GM19023 (cell line): ENCODE results near the gene SORBS2.
"Not testable (repeated sequence)": the region's sequence is repeated elsewhere in the genome, so short reads cannot be mapped to it uniquely, and the experiment has no call there.

Experiments used
- ATAC-seq: cut with Tn5 transposase; IDR thresholded peaks from one replicate; pipeline ENCODE4 v1.9.1; 2021; ENCODE audit warnings: mild to moderate bottlenecking, moderate library complexity; ENCODE audit not compliant: unreplicated experiment

Gene SORBS2

DNA sequence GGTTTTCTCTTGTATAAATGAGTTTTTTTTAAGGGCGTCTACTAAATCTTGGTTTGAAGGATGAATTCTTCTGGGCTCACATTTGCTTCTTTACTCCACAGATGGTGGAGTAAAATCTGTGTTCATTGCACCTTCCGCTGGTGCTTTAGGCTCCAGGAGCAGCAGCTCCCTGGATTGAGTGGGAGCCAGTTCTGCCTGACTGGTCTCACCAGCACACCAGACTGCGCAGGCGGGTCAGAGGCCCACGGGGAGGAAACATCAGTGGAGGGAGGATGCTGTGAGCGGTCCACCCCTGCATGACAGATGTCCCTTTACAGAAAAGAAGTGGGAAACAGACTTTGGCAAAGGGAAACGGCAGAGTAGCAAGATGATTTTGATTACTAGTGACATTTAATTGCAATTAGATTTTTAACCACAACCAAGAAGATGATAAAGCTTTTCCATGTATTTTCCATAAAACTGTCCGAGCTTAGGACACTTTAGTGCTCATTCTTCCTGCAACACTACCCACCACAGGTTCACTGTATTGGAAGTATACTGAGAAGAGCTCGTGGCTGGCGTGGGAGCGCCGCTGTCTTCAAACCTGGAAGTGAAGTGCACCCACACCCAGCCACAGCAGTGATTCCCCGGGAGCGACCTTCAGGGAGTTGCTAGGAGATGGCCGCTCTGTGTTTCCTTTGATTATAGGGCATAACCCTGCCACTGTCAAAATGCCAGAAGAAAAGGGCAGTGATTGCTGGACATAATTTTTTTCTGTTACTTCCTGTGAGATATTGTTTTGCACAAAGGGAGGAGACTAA lies 95.2 kb downstream of the SORBS2 start:
- ATAC-seq = no peak

DNA sequence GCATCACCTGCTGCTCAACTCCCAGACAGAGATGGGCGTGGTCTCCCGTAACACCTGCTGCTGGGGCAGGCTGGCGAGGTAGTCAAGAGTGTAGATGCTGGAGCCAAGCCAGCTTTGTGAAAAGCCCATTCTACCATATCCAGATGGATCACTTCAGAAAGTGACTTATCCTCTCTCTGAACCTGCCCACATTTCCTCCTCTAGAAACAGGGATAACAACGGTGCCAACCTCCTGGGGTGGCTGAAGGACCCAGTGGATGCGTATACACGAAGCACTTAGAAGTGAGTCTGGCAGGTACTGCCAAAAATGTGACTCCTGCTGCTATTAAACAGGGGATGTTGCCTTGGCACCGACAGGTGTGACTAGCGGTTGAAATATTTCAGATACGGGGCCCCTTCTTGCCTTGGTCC lies 95.8 kb downstream of the SORBS2 start:
- ATAC-seq = no peak

DNA sequence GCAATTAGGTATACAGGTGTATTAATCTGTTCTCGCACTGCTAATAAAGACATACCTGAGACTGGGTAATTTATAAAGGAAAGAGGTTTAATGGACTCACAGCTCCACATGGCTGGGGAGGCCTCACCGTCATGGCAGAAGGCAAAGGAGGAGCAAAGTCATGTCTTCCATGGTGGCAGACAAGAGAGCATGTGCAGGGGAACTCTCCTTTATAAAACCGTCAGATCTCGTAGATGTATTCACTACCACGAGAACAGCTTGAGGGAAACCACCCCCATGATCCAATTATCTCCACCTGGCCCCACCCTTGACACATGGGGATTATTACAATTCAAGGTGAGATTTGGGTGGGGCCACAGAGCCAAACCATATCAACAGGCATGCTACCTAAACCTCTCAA lies 97.5 kb downstream of the SORBS2 start:
- ATAC-seq = not testable (repeated sequence)

DNA sequence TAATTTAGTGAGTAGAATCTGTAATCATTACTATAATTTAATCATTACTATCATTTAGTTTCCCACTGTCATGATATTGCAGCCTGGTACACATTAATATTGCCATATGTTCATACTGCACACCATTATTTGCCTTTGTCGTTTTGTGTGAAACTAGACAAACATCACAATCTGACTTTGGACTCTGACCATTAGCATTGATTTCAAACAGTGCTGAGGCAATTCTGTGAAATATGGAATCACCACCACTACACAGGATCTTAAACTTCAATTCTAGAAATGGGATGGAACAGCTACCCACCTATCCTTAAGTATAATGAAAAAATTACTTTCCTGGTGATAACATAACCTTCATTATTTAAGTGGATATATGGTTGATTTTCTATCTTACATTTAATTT lies 98.3 kb downstream of the SORBS2 start:
- no peak for ATAC-seq

DNA sequence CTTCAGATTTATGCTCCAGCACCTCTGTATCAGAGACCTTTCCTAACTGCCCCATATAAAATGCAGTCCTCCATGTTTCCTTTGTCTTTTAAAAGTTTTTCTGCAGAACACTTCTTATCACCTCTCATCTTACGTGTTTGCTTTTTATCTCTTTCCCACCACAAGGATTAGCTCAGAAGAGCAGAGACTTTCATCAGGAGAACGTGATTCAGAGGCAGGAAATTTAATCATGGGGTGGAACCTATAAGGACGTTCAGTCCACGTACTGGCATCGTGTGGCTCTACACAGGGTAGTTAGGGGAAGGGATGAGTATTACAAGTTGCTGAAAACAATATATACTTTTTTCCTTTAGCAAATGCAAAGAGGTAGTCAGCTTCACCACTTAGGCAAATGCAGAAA lies 98.7 kb downstream of the SORBS2 start:
- ATAC-seq = no peak

DNA sequence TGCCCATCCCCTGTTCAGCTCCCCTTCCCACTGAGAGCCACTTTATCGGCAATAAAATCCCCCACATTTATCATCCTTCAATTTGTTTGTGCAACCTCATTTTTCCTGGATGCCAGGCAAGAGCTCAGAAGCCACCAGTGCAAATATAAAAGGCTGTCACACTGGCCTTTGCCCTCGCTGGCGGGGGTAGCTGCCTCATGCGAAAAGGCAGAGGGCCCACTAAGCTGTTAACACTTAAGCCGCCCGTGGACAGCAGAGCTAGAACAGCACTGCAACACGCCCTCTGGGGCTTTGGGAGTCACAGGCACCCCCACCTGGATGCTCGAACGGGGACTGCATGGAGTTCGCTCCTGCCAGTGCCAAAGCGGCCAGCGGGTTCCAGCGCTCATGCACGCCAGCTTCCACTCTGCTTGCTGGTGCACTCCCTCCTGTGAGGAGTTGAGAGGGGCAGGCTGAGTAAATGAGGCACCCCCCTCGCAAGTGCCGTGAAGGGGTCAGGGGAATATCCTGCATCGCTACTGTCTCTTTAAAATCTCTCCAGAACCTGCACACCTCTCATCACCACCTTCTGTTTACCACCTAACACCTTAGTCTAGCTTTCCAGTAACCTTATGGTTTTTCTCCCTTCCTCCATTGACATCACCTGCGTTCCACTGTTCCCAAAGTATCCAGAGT lies 99.5 kb downstream of the SORBS2 start:
- ATAC-seq = no peak

DNA sequence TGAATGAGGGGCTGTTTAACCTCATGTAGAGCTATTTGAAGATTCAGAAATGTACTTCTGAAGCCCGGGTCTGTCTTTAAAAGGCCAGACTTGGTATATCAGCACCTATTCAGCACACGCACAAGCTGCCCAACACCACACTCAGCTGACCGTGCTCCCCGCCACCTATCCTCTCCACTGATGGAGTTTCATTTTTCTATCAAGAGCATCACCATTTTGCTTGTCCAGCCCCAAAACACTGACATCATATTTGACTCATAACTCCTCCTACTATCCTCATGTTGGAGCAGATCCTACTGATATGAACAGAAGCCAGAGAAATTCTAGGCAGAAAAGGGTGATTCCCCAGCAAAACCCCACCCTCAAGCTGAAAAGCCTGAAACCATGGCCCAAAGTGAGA lies 100.3 kb downstream of the SORBS2 start:
- no peak for ATAC-seq

DNA sequence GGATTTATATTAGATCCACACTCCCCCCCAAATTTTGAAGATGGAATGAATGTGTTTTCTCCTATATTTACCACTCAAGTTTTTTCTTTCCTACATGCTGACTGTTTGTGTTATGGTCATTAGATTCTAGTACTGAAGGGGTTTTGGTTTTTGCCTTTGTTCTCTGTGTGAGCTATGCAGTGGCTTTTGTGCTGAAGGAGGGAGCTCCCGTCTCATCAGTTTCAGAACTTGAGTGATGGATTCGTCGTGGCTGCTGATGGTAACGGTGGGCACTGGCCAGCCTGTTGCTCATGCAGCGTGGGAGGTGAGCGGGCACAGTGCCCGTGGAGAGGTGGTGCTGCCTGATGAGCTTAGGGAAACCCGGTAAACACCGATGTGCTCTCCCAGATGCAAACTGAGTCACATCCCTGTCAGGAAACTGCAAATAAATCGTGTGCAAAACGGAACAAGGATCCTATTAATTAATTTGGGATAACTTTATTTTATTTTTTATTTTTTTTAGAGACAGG lies 101.5 kb downstream of the SORBS2 start:
- ATAC-seq = no peak

DNA sequence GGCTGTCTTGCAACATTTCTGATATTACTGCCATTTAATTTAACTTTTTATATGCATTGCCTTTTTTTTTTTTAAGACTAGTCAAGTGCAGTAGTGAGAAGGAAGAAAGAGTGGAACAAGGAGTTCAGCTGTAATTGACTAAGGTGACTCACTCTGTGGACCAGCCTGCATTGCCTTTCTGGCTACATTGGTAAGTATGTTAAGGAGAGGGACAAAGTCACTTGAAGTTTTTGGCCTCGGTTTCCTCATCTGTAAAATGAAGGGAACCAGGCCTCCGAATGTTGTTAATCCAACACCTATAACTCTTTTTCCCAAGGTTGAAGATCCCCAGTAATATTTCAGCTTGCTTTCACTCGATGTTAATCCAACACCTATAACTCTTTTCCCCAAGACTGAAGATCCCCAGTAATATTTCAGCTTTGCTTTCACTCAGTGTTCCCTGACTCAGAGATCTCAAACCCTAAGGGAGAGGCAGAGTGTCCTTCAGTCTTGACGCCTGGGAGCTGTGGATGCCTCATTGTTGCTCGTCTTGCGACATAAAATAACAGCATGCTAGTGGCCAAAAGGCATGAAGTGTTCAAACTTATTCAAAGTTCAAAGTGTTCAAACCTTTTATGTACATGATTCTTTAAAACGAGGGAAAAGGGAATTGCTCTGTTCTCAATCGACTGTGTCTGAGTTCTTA lies 102.0 kb downstream of the SORBS2 start:
- no peak for ATAC-seq

DNA sequence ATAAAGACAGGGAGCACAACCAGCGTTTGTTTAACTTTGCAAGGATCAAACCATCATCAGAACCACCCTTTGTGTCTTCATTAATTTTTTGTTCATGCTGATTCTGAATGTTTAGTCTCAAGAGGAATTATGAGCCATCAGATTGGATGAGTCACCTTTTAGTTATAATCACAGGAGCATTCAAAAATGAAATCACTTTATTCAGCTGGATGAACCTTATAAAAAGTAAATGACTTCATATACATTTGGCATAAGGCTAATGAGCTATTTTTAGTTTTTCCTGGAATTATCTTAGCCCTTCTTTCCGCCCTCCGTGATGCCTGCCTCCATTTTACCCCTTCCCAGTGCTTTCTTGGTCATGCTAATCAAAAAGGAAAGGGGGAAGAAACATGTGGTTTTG lies 103.6 kb downstream of the SORBS2 start:
- no peak for ATAC-seq

DNA sequence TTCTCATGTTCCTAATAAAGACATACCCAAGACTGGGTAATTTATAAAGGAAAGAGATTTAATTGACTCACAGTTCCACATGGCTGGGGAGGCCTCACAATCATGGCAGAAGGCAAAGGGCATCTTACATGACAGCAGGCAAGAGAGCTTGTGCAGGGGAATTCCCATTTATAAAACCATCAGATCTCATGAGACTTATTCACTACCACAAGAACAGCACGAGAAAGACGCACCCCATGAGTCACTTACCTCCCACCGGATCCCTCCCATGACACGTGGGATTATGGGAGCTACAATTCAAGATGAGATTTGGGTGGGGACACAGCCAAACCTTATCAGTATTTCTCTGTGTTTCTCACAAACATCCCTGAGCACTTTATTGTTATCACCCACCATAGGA lies 104.4 kb downstream of the SORBS2 start:
- ATAC-seq = peak; percentile 60

DNA sequence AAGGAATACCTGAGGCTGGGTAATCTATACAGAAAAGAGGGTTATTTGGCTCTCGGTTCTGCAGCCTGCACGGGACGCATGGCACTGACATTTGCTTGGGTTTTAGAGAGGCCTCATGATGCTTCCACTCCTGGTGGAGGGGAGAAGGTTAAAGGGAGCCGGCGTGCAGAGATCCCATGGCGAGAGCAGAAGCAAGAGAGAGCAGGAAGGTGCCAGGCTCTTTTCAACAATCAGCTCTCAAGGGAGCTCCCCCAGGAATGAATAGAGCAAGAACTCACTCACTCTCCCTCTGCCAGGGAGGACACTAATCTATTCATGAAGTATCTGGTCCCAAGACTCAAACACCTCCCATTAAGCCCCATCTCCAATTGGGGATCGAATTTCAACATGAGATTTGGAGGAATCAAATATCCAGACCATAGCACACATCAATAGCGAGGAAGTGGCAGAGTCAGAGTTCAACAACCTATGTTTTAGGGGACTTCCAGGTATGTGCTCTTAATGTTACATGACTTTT lies 109.8 kb downstream of the SORBS2 start:
- no peak for ATAC-seq

DNA sequence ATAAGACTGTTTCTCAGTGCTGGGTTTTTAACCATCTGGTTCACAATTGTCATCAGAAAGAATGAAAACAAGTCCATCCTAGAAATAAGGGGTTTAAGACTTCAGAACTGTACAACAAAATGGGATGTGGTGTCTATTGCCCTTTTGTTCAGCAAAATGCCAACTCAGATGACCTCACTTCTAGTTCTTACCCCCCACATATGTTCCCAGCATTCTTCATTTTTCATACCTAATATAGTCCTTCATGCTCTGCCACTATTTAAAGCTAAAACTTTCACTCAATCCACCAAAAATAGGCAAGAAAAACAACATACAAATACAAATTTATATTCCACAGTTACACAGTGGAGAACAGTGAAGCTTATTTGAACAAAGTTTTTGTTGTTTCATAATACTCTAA lies 111.4 kb downstream of the SORBS2 start:
- ATAC-seq = no peak

DNA sequence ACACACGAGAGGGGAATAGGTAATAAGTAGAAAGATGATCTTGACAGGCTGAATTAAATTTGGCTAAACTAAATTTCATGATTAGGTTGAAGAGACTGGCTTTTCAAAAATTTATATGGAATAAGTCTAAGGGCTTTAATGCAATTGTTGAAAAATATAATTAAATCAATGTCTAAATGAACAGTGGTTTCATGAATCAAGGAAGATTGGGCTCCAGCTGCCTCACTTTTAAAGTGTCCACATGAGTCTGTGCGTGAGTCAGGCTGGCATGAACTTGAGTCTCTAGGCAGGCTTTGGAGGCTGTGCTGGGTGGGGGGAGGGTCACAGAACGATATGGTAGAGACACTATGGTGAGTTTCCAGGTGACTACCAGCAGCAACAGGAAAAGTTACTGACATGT lies 111.9 kb downstream of the SORBS2 start:
- no peak for ATAC-seq

DNA sequence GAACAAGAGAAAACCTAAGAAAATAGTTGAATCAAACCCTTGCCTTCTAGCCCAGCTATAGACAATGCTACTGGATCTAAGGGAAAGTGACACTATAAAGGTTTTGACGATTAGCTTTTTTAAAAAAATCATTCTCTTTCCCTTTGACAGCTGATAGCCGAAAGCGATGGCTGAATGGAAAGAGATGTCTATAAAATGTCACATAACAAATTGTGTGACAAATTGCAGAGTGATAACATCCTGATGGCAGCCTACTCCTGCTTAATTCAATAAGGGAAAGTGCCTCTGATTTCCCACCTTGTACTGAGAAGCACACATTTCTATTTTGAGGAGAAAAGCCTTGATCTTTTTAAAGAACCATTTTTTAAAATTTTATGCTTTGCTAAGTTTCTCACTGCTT lies 114.5 kb downstream of the SORBS2 start:
- no peak for ATAC-seq

DNA sequence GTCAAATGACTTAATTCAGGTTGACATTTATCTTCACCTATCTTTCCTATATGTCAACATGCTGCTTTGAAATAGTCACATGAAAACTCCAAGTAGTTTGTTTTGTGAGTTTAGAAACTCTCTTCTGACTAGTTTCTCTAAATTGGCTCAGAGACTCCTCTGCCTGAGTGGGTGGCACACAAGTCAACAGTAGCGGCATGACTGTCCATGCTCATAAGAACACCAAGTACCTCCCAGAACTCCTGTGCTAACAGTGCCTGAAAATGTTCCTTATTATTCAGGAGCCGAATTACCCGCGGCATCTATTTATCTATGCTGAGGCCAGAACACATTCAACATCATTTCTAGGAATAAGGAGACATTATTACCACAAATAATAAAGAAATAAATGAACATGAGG lies 116.3 kb downstream of the SORBS2 start:
- no peak for ATAC-seq

DNA sequence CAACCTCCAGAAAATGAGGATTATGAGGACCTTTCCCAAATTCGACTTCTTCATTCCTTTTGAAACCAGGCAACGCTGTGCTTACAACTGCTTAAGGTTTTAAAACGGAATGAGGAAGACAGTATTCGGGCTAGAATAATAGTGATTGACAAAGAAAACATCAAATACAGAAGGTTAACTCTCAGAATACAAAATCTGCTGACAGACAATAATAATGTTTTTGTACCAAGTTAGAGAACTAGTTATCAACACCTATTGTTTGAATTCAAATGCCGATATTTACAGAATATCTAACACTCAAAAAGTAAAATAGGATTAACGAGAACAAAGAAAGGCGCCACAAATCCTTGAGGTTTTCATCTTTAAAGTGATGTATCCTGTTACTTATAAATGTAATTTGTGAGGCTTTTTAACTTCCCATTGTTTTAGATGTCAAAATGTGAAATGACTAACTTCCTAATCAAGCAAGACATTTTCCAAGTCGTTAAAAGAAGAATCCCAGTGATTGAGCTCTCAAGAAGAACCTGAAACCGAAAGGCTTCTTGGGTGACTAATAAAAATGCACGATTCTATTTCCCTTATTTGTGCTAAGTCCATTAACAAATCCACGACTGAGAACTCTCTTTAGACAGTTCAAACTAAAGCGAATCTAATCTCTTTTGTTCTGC lies 118.3 kb downstream of the SORBS2 start:
- ATAC-seq = no peak

DNA sequence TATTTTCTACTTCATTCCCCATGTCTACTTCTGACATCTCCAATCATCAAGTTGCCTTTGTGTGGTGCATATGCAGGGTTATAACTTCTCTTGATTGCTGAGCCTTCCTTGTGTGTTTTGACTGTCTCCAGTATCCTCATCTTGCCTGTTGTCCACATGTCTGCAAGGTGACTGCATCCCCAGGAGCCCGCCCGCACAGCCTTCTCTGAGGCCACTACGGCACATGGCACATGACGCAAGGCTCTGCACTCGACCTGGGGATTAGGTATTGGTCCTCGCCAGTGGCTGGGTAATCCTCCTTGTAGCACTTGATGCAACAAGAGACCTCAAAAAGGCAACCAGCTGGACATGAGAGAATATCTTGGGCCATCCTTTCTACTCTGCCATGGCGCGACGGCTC lies 122.6 kb downstream of the SORBS2 start:
- no peak for ATAC-seq

DNA sequence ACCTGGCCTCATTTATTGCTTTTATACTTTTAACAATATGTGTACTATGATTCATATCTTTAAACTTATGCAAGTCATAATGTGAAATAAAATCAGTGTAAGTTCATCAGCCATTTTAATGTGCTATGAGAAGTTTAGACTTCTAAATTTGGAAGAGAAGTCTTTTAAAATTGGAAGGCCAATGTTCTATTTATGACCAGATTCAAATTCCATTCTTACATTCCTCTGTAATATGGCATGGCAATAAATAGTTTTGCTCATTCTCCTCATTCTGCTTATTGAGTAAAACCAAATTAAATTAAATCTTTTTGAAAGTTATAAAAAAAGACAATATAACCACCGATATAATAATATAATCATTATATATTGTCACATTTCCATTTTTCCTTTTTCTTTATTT lies 126.2 kb downstream of the SORBS2 start:
- no peak for ATAC-seq

DNA sequence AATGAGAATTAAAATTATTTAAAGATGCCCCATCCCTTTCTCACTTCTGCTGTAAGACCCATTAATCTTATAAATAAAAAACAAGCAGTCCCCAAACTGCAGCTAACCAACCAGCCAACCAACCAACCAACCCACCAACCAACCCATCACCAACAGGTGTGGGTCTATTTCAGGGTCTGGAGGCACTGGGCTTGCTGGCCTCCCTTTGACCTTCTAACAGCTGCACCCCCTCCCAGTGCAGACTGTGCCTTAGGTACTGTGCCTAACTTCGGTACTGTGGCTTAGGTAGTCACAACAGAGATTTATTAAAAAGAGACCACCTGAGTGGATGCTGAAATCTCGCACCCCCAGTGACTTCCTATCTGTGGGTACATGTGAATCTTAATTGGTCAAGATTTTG lies 128.1 kb downstream of the SORBS2 start:
- ATAC-seq = no peak

DNA sequence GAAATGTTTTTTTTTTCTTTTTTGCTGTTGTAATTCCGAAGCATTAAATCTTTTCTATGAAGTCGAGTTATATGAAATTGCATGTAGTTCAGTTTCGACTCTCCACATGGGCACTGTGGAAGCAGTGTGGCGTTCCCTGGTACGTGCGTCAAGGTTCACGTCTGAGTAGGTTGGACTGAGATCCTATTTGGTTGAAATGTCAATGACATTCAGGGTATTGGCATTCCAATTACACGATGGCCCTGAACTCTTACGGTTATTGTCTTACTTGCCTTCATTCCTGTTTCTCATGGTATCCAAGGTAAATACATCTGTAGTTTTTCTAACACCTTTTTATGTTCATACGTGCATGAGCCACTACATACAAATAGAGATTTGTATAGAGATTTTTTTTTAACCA lies 128.8 kb downstream of the SORBS2 start:
- ATAC-seq = no peak
